AG20443 (cell line): ENCODE measurements around the gene MED9.
"Not testable (repeated sequence)": the region's sequence is repeated elsewhere in the genome, so short reads cannot be mapped to it uniquely, and the experiment has no call there.

Source experiments
- DNase-seq: peaks from one replicate; pipeline ENCODE4 v3.0.0; 2012; ENCODE audit warnings: low spot score, mixed read lengths

MED9 gene

GRCh38 chr17:17455173-17455572 lies 21.6 kb upstream of the MED9 start:
- DNase-seq, result no peak

GRCh38 chr17:17456251-17456650 lies 20.5 kb upstream of the MED9 start:
- no peak for DNase-seq

DNA sequence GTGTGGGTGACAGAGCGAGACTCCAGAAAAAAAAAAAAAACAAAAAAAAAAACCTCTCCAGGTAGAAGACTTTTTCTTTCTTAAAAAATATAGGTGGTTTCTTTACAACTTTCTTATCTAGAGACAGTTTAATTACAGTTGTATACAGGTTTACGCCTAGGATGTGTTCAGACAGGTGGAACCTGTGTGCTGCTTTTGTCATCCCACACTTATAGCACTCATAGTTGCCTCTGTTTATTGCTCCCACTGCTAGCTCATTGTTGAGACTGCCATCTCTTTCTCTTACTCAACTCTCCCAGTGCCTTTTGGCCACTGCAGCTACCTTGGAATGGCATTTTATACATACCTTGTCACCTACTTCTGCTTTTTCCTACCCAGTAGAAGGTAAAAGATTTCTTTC lies 19.1 kb upstream of the MED9 start:
- no peak for DNase-seq

DNA sequence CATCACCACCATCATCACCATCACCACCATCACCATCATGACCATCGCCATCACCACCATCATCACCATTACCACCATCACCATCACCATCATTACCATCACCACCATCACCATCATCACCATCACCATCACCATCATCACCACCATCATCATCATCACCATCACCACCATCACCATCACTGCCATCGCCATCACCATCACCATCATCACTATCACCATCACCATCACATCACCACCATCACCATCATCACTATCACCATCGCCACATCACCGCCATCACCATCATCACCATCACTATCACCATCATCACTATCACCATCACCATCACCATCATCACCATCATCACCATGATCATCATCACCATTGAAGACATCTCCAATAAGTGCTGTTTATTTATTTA lies 16.8 kb upstream of the MED9 start:
- no peak for DNase-seq

GRCh38 chr17:17462048-17462824 lies 14.6 kb upstream of the MED9 start:
- no peak for DNase-seq

DNA sequence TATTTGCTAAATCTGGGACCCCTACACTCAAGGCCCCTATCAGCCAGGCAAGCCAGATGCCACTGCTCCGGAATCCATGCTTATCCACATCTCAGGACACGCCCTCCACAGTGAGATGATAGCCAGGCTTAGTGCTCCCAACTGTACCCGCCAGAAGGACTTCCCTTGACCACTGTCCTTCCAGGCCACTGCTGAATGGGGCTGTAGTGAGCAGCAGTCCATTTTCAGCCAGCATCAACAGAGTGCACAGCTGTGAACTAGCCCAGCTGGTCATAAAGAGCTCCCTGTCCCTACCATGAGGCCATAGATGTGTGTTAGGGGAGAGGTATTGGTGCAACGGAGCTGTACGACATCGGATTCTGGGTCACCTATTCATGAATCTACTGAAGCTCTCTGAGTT lies 13.0 kb upstream of the MED9 start:
- no peak for DNase-seq

DNA sequence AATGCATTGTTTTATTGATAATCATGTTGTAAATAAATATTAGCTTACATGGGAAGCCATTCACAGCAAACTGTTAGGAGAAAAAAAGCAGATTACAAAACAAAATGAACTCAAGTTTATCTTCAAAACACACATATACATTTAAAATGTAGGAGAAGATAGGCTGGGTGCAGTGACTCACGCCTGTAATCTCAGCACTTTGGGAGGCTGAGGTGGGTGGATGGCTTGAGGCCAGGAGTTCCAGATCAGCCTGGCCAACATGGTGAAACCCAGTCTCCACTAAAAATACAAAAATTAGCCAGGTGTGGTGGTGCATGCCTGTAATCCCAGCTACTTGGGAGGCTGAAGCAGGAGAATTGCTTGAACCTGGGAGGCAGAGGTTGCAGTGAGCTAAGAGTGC lies 10.9 kb upstream of the MED9 start:
- not testable (repeated sequence) for DNase-seq

DNA sequence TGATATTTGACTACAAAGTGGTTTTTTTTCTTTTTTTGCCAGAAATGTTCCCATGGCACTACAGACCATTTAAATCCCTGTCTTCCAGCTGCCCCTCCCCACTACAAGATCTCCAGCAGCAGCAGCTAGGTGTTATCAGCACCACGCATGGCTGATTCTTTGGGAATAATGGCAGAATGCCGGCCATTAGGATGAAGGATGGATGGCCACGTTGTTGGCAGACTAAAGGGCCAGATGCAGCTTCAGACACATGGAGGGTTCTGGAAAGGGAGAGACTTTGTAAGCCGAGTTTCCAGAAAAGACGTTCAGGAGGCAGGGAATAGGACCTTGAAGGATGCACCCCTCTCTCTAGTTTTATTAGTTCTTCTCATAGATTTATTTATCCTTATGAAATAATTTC lies 10.3 kb upstream of the MED9 start:
- DNase-seq, result no peak

DNA sequence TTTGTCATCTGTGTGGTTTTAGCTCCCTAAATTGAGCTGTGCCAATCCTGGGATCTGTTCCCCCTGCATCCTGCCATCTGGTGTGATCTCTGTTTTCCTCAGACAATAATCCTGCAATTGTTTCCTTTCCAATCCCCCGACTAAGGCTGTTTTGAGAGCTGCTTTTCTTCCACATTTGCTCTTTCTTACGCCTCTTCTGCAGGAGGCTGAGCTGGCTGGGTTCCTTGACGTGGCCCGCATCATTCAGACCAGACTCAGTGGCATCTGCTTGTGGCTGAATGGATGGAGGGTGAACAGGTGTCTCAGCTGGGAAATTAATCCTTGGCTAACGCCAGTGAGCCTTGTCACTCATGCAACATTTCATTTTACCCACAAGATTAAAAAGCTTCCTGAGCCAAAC lies 9.8 kb upstream of the MED9 start:
- no peak for DNase-seq

GRCh38 chr17:17467720-17468119 lies 9.1 kb upstream of the MED9 start:
- peak; percentile 32 for DNase-seq

GRCh38 chr17:17468217-17469010 lies 8.4 kb upstream of the MED9 start:
- no peak for DNase-seq

- no peak for DNase-seq
These were observed 7.4 kb upstream of the MED9 start for GRCh38 chr17:17469358-17469757.

DNA sequence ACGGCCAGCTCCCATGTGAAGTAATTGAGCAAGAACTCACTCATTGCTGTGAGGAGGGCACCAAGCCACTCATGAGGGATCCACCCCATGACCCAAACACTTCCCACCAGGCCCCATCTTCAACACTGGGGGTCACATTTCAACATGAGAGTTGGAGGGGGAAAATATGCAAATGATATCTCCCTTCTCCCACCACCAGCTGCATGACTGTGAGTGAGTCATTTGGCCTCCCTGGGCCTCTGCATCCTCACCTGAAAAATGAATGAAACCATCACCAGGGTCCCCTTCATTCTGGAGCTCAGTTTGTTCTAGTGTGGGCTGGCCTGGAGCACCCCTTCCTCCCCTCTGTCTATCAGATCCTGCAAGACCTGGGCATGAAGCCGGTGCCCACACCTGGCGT lies 6.8 kb upstream of the MED9 start:
- no peak for DNase-seq

- no peak for DNase-seq
These were observed 4.4 kb upstream of the MED9 start for GRCh38 chr17:17472333-17472920.

DNA sequence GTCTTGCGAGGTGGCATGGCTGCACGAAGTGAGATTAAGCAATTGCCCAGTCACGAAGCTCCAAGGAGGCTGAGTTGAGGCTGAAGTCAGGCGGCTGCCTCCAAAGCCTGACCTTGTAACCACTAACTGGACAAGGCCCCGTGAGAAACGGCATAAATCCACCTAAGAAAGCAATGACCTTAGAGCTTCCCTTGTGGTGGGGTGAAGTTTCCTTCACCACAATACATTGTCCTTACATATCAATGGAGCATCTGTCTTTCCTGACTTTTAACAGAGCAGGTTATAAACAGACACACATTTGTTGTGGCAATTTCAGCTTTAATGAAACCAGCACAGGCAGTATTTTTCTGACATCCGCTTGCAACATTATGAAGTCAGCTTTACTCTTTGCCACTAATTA lies 2.5 kb upstream of the MED9 start:
- no peak for DNase-seq

GRCh38 chr17:17479209-17479608 lies 2.4 kb downstream of the MED9 start:
- no peak for DNase-seq

DNA sequence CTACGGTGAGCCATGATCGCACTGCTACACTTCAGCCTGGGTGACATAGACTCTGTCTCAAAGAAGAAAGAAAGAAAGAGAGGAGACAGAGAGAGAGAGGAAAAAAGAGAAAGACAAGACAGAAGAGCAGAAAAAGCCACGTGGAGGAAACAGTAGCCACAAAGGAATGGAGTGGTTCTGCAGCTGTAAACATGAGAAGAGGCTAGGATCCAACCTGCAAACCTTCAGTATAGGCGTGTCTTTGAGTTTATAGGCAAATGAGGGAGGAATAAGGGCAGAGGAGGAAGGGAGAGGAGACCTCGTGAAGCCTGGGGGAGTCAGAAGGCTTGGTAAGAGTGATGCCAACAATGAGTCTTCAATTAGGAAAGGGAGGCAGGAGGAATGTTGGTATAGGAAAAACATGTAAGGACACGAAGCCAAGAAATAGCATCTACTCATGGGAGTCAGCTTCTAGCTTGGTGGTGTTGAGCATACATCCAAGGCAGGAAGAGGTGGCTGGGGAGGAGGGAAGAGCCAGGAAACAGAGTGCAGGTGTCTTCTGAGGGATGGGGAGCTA lies 3.9 kb downstream of the MED9 start:
- DNase-seq, result no peak

DNA sequence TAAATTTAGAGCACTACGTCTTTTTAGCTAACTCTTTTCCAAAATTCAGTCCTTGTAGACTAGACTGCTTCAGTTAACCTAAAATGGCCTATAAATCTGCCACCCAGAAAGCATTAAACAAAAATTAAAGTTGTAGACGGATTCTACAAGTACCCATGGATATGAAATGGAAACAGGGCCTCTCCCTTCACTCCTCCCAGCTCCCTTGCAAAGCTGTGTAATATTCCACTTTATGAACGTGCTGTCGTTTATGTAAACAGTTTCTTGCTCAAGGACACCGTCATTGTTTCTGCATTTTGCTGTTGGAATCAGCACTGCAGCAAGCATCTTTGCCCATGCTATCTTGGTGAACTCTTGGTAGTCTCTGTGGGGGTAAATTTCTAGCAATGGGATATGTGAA lies 5.1 kb downstream of the MED9 start:
- DNase-seq, result no peak

GRCh38 chr17:17484451-17484899 lies 7.7 kb downstream of the MED9 start:
- DNase-seq, result no peak

DNA sequence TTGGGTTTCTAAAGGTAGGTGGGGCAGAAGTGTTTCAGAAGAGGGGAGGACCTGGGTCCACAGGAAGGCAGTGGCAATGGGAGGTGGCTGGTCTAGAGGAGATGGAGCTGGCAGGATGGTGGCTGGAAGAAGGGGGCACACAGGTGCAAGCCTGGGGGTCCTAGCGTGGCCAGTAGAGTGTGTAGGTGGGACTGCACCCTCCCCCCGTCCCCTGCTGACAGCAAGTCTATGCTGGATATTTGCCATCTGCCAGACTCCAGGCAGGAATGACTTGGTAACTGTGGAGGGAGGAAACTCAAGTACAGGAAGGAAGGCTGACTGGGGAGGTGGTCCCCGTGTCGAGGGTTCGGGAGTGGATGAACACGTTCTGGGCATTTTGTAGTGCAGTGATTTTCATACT lies 8.6 kb downstream of the MED9 start:
- DNase-seq, result no peak

DNA sequence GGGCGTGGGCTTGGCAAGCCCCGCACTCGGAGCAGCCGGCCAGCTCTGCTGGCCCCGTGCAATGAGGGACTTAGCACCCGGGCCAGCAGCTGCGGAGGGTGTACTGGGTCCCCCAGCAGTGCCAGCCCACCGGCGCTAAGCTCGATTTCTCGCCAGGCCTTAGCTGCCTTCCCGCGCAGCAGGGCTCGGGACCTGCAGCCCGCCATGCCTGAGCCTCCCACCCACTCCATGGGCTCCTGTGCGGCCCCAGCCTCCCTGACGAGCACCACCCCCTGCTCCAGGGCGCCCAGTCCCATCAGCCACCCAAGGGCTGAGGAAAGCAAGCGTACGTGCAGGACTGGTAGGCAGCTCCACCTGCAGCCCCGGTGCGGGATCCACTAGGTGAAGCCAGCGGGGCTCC lies 9.6 kb downstream of the MED9 start:
- not testable (repeated sequence) for DNase-seq

- DNase-seq, result no peak
These were observed 11.2 kb downstream of the MED9 start for GRCh38 chr17:17487998-17488397.

GRCh38 chr17:17491031-17491471 lies 14.3 kb downstream of the MED9 start:
- no peak for DNase-seq
